Measurements from ENCODE around the gene DMGDH. TPM values are rescaled to one million over a fixed set of nuclear protein-coding genes. Genes with fewer than 3 reads are reported as not detected.

Gene DMGDH
- total RNA-seq, 1 experiment from 2014 or later, result not detected

GRCh38 chr5:79086116-79086515 lies 16.6 kb upstream of the DMGDH start:
- Histone ChIP-seq H3K23me2 (ENCODE audit: insufficient read length, low read depth, low read length, poor library complexity, severe bottlenecking) (no peaks in the 10 kb centered on the region), H3K79me2 (ENCODE audit: insufficient read depth, low read length) (no peaks in the 10 kb centered on the region), H3K4me2 (ENCODE audit: insufficient read depth, insufficient read length, low read length) (no peak overlapping the region), H4K91ac (ENCODE audit: insufficient read length, low read depth, low read length) (no peak overlapping the region), H3T11ph (ENCODE audit: low read length) (no peak overlapping the region), H3K27ac (ENCODE audit: insufficient read length, low read depth, low read length) (no peak overlapping the region), H2BK20ac (ENCODE audit: low read depth, low read length, poor library complexity, severe bottlenecking) (no peak overlapping the region), H2BK15ac (ENCODE audit: low read depth, low read length) (no peak overlapping the region), H2BK120ac (ENCODE audit: low read depth, low read length, poor library complexity, severe bottlenecking) (no peak overlapping the region), H3K56ac (ENCODE audit: insufficient read length, low read depth, low read length) (no peak overlapping the region), H4K20me1 (ENCODE audit: control insufficient read depth, insufficient read depth, insufficient read length) (no peaks in the 10 kb centered on the region), H4K5ac (ENCODE audit: insufficient read length, low read depth, low read length) (no peak overlapping the region), H3K9ac (ENCODE audit: extremely low read depth, insufficient read length, low read length) (no peak overlapping the region), H3K4me1 (ENCODE audit: insufficient read depth, low read length) (no peaks in the 10 kb centered on the region), H2BK5ac (ENCODE audit: insufficient read length, low read length) (no peak overlapping the region), H2AK5ac (ENCODE audit: insufficient read length, low read length) (no peak overlapping the region), H3K4ac (ENCODE audit: low read depth, low read length) (no peak overlapping the region), H4K8ac (replicated peaks; ENCODE audit: insufficient read length, low read depth, low read length) (no peak overlapping the region), H3K9me3 (ENCODE audit: control insufficient read depth, low read depth, low read length) (no peaks in the 10 kb centered on the region), H3K14ac (ENCODE audit: insufficient read depth, low read length) (no peak overlapping the region), H2AFZ (ENCODE audit: low read length) (no peak overlapping the region), H3K23ac (ENCODE audit: insufficient read length, low read depth, low read length) (no peak overlapping the region), H3K27me3 (ENCODE audit: insufficient read depth, low read length) (no peaks in the 10 kb centered on the region), H3K79me1 (ENCODE audit: insufficient read depth, low read depth, low read length, poor library complexity, severe bottlenecking) (no peaks in the 10 kb centered on the region), H3K18ac (ENCODE audit: insufficient read length, low read depth, low read length) (no peak overlapping the region), H2BK12ac (ENCODE audit: insufficient read length, low read depth, low read length) (no peak overlapping the region)
- H3K27ac Mint-ChIP-seq, result no peak overlapping the region
- H3K9me3 Mint-ChIP-seq, result no peaks in the 10 kb centered on the region
- H3K4me3 Mint-ChIP-seq, result no peak overlapping the region
- H3K4me1 Mint-ChIP-seq, result peaks cover 5% of the 10 kb centered on the region in 2 experiments; a peak in 3 of 4 replicates
- no peaks in the 10 kb centered on the region for H3K36me3 Mint-ChIP-seq (ENCODE audit: insufficient read depth in 1 of 3, low read depth in 3 of 3)
- no CpG with 5 or more reads among the region's 2 CpGs for WGBS (ENCODE audit: extremely low coverage, insufficient read length, low lambda C conversion rate)
- no peak for DNase-seq
- no peaks in the 10 kb centered on the region for H3K27me3 Mint-ChIP-seq (ENCODE audit: low read depth)
- TF ChIP-seq CTCF (conservative IDR thresholded peaks at IDR 0.05), result no peak

All from H9 (cell line).